HUES48 (cell line): ENCODE measurements around the gene NOL3.
A peak's percentile ranks its signal among the peaks of the same experiment; 100 is the strongest.

Experiments used
- H3K27ac ChIP-seq: one replicate; pipeline ENCODE4 v1.7.0; 2013; ENCODE audit warnings: low read depth, low read length, inconsistent platforms
- H3K27me3 ChIP-seq: 2 replicates; pipeline ENCODE4 v1.6.1; 2013; ENCODE audit warnings: mild to moderate bottlenecking, low read length; ENCODE audit not compliant: control insufficient read depth, insufficient read depth
- H3K36me3 ChIP-seq: 2 replicates; pipeline ENCODE4 v1.6.1; 2013; ENCODE audit warnings: low read length; ENCODE audit not compliant: control insufficient read depth, insufficient read depth
- H3K4me1 ChIP-seq: 2 replicates; pipeline ENCODE4 v1.6.1; 2013; ENCODE audit warnings: mild to moderate bottlenecking, low read length; ENCODE audit not compliant: control insufficient read depth, insufficient read depth
- H3K4me3 ChIP-seq: 2 replicates; pipeline ENCODE4 v1.5.1; 2013; ENCODE audit warnings: mild to moderate bottlenecking, low read depth, low read length
- H3K9ac ChIP-seq: 2 replicates; pipeline ENCODE4 v1.6.1; 2013; ENCODE audit warnings: mild to moderate bottlenecking, low read depth, low read length, moderate library complexity
- H3K9me3 ChIP-seq: 2 replicates; pipeline ENCODE4 v1.6.1; 2013; ENCODE audit warnings: low read length; ENCODE audit not compliant: control insufficient read depth, insufficient read depth

Gene NOL3

DNA sequence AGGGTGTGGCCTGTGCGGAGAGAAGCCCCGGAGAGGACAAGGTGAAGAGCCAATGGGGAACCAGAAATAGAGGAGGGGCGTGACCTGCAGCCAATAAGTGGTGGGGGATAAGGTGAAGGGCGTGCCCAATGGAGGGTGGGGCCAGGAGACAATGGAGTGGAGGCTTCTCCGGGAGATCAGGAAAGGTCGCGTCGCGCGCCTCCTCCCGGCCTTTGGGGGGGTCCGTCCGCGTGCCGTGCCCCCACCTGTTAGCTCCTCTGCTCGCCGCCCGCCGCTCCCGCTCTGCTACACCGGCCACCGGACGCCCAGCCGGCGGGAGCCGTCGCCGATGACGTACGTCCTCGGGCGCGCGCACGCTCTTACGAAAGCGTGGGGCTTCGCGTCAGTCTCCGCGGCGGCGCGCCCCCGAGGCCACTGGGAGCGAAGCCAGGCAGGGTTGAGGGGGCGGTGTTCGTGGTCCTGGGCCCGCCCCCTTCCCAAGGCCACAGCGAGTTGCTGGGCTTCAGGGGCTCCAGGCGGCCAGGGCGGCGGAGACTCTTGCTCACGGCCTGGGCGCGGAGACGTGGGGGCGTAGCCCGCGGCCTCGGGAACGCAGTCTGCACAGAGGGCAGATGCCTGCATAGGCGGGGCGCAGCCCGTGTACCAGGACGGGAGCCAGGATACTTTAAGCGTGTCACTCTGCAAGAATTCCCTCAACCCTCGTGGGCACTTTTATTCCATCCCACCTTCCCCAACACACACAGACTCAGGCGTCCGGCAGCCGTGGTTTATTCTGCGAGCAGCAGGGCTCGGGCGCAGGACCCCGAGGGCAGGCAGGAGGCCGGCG, 13.5 kb downstream of the NOL3 start, which contains the start of gene MATCAP1:
TSS of gene MATCAP1 (minus strand) at position 337 of the 826 bp plus-strand sequence. CDS start 3,353 bp downstream, outside the sequence.
- Histone ChIP-seq H3K27ac (peak within 1 kb of the TSS; percentile 98), H3K9me3 (no peaks in the 10 kb centered on the region), H3K36me3 (no peaks in the 10 kb centered on the region), H3K27me3 (peaks cover 28% of the 10 kb centered on the region), H3K4me1 (0 out of 2 replicates have a peak, but pooled peaks cover 4% of the 10 kb centered on the region), H3K9ac (peak within 1 kb of the TSS; percentile 97), H3K4me3 (peak within 1 kb of the TSS; percentile 96)

GRCh38 chr16:67184453-67184994, 14.2 kb downstream of the NOL3 start:
- Histone ChIP-seq H3K27me3 (peaks cover 28% of the 10 kb centered on the region), H3K9ac (no peak overlapping the region), H3K36me3 (no peaks in the 10 kb centered on the region), H3K4me3 (peak overlapping the region; percentile 96), H3K9me3 (no peaks in the 10 kb centered on the region), H3K4me1 (0 out of 2 replicates have a peak, but pooled peaks cover 4% of the 10 kb centered on the region), H3K27ac (no peak overlapping the region)

DNA sequence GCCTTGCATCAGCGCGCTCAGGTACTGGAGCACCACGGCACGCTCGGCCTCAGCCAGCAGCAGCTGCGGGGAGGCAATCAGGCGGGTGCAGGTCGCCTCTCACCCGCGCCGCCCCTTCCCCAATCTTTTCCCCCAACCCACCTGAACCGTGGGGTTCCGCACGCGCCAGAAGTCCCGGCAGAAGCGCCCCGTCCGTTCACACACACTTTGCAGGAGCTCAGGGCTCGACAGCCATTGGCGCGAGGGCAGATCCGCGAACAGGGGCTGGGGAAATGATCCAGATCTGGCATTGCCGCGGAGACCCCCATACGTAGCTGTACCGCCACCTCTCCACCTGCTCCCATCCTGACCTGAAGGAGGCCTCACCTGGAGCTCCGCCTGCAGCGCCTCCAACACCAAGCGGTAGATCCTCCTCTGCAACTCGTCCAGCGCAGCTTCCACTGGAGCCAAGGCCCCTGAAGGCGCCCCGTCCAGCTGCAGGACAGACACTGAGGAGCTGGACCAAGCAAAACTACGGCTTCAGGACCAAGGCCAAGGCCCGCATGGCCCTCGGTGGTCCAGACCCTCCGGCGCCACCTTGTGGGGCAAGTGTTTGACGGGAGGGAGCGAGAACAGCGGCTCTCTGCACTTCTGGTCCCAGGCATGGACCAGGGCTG, 14.8 kb downstream of the NOL3 start:
- Histone ChIP-seq H3K36me3 (no peaks in the 10 kb centered on the region), H3K9me3 (no peaks in the 10 kb centered on the region), H3K4me1 (0 out of 2 replicates have a peak, but pooled peaks cover 4% of the 10 kb centered on the region), H3K27ac (no peak overlapping the region), H3K9ac (no peak overlapping the region), H3K27me3 (peaks cover 28% of the 10 kb centered on the region), H3K4me3 (peak overlapping the region; percentile 96; the same call in 1 of the 2 replicates)

DNA sequence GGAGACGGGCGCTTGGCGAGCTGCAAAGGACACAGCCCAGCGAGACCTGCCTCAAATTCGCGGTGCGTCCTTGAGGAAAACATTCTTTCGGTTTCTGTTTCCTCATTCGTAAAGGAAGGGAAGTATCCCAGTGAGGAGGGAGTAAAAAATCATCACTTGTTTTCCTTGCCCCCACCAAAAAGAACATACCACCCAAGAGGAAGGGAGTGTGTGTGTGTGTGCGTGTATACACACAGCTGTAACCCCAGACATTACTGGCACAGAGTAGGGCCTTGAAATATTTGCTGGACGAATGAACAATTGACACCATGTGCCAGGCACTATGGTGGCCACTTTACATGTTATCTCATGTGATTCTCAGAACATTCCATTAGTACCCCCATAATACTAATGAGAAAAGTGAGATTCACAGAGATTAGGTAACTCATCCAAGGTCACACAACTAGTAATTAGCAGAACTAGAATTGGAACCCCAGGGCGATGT, 15.4 kb downstream of the NOL3 start:
- H3K27ac ChIP-seq: no peak overlapping the region
- H3K9ac ChIP-seq: no peak overlapping the region

GRCh38 chr16:67186550-67186950, 16.2 kb downstream of the NOL3 start:
- no peaks in the 10 kb centered on the region for H3K9me3 ChIP-seq
- no peak overlapping the region for H3K9ac ChIP-seq
- no peaks in the 10 kb centered on the region for H3K36me3 ChIP-seq
- H3K27ac ChIP-seq: no peak overlapping the region
- 0 out of 2 replicates have a peak, but pooled peaks cover 4% of the 10 kb centered on the region for H3K4me1 ChIP-seq
- no peak overlapping the region for H3K4me3 ChIP-seq
- H3K27me3 ChIP-seq: peaks cover 28% of the 10 kb centered on the region

More for the DNA sequence above, 15.4 kb downstream of the NOL3 start:
- Histone ChIP-seq H3K27me3 (peaks cover 28% of the 10 kb centered on the region), H3K4me1 (0 out of 2 replicates have a peak, but pooled peaks cover 4% of the 10 kb centered on the region), H3K4me3 (no peak overlapping the region), H3K36me3 (no peaks in the 10 kb centered on the region), H3K9me3 (no peaks in the 10 kb centered on the region)

- H3K9ac ChIP-seq: no peak overlapping the region
- no peaks in the 10 kb centered on the region for H3K36me3 ChIP-seq
Measured at GRCh38 chr16:67187175-67187890, 17.0 kb downstream of the NOL3 start.

DNA sequence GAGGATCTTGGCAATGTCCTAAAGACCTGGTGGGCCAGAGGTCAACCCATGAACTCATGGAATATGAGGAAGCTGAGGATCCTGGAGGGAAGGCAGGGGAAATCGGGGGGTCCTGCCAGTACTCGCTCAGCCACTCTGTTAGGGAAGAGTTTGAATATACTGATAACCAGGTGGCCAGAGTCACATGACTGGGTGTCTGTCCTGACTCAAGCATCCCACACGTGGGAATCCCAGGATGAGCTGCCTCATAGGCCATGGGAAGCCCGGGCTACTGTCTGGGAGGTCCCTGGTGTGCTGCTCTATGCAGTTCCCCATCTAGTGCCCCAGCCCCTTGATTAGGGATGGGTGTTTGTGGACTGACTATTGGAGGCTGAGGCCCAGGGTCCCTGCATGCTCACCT, 18.0 kb downstream of the NOL3 start:
- no peaks in the 10 kb centered on the region for H3K9me3 ChIP-seq
- peaks cover 28% of the 10 kb centered on the region for H3K27me3 ChIP-seq
- no peak overlapping the region for H3K27ac ChIP-seq
- H3K36me3 ChIP-seq: peaks cover 4% of the 10 kb centered on the region; the same call in 1 of the 2 replicates
- no peak overlapping the region for H3K9ac ChIP-seq
- no peak overlapping the region for H3K4me3 ChIP-seq
- H3K4me1 ChIP-seq: 0 out of 2 replicates have a peak, but pooled peaks cover 11% of the 10 kb centered on the region

More at GRCh38 chr16:67187175-67187890, 17.0 kb downstream of the NOL3 start:
- Histone ChIP-seq H3K27me3 (peaks cover 28% of the 10 kb centered on the region), H3K27ac (no peak overlapping the region), H3K4me3 (no peak overlapping the region), H3K4me1 (0 out of 2 replicates have a peak, but pooled peaks cover 4% of the 10 kb centered on the region), H3K9me3 (no peaks in the 10 kb centered on the region)

- H3K27me3 ChIP-seq: peaks cover 28% of the 10 kb centered on the region
- no peak overlapping the region for H3K9ac ChIP-seq
- no peak overlapping the region for H3K27ac ChIP-seq
- peaks cover 8% of the 10 kb centered on the region; the same call in 1 of the 2 replicates for H3K36me3 ChIP-seq
- H3K4me3 ChIP-seq: no peak overlapping the region
- no peaks in the 10 kb centered on the region for H3K9me3 ChIP-seq
- 0 out of 2 replicates have a peak, but pooled peaks cover 11% of the 10 kb centered on the region for H3K4me1 ChIP-seq
Measured at GRCh38 chr16:67188798-67189197, 18.5 kb downstream of the NOL3 start.

- H3K27me3 ChIP-seq: peaks cover 17% of the 10 kb centered on the region
- H3K9ac ChIP-seq: no peak within 1 kb of the TSS
- 0 out of 2 replicates have a peak, but pooled peaks cover 7% of the 10 kb centered on the region for H3K4me1 ChIP-seq
- H3K4me3 ChIP-seq: no peak within 1 kb of the TSS
- peaks cover 21% of the 10 kb centered on the region for H3K36me3 ChIP-seq
- no peaks in the 10 kb centered on the region for H3K9me3 ChIP-seq
- H3K27ac ChIP-seq: no peak within 1 kb of the TSS
Measured at GRCh38 chr16:67190041-67190440, 19.7 kb downstream of the NOL3 start, which contains the start of gene EXOC3L1. EXOC3L1 (minus strand) TSS chr16:67190136; CDS start chr16:67189676, 460 bp downstream.
